ENCODE measurements around the gene SH3GL1.
A peak's percentile ranks its signal among the peaks of the same experiment; 100 is the strongest.
"Not testable (repeated sequence)": the region's sequence is repeated elsewhere in the genome, so short reads cannot be mapped to it uniquely, and the experiment has no call there.

The SH3GL1 gene

DNA sequence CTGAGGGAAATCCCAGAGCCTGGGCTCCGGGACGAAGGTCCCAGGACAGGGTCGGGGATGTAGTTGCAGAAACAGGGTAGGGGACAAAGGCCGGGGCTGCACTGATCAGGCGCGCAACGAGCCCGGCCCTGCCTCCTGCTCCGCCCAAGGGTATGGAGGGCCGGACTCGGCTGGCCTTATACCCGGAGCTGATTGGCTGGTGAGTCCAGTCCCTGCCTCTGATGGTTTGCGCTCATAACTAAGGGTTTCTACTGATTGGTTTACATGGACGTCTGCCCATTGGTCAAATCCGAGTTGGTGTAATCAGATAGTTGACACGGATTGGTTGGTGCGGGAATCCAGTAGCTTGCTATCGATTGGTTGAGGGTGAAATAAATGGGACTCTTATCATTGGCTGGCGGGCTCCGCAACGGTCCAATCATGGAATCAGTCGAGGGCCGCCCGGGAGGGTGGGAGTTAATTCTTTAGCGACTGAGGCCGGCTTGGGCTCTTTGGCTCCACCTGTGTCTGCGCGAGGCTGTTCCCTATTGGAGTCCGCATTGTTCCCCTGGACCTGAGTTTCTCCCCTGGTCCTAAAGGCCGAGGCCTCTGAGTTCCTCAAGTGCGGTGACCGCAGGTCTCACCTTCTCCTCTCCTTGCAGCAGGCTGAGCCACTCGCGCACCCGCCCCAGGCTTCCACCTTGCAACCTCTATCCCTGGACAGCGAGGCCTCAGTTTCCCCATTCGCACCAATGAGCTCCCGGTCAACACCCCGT, 57.6 kb downstream of the SH3GL1 start:
- peak; percentile 83 for DNase-seq (ENCODE audit: low read depth)

- no peak for DNase-seq (ENCODE audit: low read depth)
Measured at GRCh38 chr19:4342314-4342614, 58.1 kb downstream of the SH3GL1 start.

- DNase-seq (ENCODE audit: low read depth) = no peak
Measured at GRCh38 chr19:4338441-4339355, 61.6 kb downstream of the SH3GL1 start, which contains the start of gene STAP2. TSS of gene STAP2 (minus strand) at chr19:4338827. CDS start at chr19:4338753, 74 bp downstream.

GRCh38 chr19:4337906-4338440, 62.4 kb downstream of the SH3GL1 start:
- no peak for DNase-seq (ENCODE audit: low read depth)

DNA sequence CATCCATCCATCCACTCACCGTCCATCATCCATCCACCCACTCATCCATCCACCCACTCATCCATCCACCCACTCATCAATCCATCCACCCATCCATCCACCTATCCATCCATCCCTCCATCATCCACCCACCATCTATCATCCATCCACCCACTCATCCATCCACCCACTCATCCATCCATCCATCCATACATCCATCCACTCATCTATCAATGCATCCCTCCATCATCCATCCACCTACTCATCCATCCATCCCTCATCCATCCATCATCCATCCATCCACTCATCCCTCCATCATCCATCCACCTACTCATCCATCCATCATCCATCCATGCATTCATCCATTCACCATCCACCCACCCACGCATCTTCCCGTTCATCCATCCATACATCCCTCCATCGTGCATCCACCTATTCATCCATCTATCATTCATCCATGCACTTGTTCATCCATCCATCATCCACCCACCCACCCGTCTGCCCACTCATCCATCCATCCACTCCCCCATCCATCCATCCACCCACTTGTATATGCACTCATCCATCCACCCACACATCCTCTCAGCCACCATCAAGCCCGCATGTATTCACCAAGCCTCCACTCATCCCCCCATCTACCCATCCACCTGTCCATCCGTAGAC, 65.3 kb downstream of the SH3GL1 start:
- DNase-seq (ENCODE audit: low read depth) = no peak

GRCh38 chr19:4329858-4330257, 70.5 kb downstream of the SH3GL1 start:
- DNase-seq (ENCODE audit: low read depth) = no peak

- not testable (repeated sequence) for DNase-seq (ENCODE audit: low read depth)
Measured at GRCh38 chr19:4328991-4329681, 71.2 kb downstream of the SH3GL1 start.

DNA sequence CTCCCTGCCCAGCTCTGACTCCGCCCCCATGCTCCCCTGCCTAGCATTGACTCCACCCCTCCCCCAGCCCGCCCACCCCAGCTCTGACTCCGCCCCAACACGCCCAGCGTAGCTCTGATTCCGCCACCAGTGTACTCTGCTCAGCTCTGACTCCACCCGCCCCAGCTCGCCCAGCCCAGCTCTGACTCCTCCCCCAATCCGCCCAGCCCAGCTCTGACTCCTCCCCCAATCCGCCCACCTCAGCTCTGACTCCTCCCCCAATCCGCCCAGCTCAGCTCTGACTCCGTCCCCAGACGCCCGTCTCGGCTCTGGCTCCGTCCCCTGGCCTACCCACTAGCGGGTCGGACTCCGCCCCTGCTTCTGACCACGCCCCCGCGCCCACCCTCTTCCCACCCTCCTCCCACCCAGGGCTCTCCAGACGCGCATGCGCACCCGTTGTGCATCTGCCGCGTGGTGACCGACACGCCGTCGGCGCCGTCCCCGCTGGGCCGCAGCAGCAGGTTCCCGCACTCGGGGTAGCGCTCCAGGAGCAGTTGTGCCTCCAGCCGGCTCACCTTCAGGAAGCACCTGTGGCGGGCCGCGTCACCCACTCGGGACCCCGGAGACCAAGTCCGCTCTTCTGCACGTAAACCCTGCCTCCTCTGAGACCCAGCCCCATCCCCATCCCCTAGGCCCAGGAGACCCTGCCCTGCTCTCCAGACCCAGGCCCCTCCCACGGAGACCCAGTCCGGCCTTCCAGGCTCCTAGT, 71.9 kb downstream of the SH3GL1 start:
- DNase-seq (ENCODE audit: low read depth) = peak; percentile 97

GRCh38 chr19:4327877-4328242, 72.5 kb downstream of the SH3GL1 start:
- DNase-seq (ENCODE audit: low read depth) = no peak

- DNase-seq (ENCODE audit: low read depth) = peak; percentile 62
Measured at GRCh38 chr19:4327252-4327876, 73.0 kb downstream of the SH3GL1 start.

GRCh38 chr19:4326837-4327251, 73.5 kb downstream of the SH3GL1 start:
- no peak for DNase-seq (ENCODE audit: low read depth)

DNA sequence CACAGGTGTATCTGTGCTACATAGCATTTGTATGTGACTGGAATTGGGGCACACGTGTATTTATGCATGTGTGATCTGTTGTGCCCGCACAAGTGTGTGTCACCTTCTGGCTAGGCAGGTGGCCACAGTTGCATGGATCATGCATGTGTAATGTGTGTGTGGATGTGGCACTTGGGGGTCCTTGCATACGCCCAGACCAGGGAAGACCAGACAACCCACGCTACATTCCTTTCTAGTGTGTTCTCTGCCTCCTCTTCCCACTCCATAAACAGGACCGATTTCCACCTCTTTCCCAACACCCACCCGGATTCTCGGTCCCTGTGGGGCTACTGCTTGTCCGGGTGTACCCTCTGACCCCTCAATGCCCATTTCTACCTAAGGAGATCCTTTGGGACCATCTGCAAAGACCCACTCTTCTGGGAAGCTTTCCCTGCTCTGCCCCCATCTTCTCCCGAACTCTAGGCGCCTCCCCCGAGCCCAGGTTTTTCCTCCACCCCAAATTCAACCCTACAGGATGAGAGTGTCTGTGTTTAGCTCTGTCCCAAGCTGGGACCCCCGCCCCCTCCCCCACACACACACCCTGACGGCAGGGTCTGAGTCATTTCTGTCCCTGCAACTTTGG, 74.0 kb downstream of the SH3GL1 start:
- DNase-seq (ENCODE audit: low read depth) = no peak

- no peak for DNase-seq (ENCODE audit: low read depth)
Measured at GRCh38 chr19:4324228-4324627, 76.1 kb downstream of the SH3GL1 start.

DNA sequence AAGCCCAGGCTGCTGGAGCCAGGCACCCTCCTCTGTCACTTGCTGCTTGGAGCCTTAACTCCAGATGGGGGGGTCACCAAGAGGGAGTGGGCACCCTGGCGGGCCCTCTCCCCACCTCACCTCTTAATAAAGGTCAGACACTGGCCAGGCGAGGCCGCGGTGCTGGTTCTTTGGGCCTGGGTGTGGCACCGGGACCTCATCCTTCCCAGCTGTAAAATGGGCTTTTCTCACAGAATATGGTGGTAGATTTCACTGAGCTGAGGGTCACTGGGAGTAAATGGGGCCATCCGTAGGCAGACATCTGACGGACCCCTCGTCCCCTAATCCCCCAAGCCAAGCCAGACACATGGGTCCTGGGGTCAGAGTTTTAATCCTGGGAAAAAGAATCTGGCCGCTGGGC, 76.7 kb downstream of the SH3GL1 start:
- DNase-seq (ENCODE audit: low read depth) = no peak

- DNase-seq (ENCODE audit: low read depth) = no peak
Measured at GRCh38 chr19:4322942-4323665, 77.2 kb downstream of the SH3GL1 start.

DNA sequence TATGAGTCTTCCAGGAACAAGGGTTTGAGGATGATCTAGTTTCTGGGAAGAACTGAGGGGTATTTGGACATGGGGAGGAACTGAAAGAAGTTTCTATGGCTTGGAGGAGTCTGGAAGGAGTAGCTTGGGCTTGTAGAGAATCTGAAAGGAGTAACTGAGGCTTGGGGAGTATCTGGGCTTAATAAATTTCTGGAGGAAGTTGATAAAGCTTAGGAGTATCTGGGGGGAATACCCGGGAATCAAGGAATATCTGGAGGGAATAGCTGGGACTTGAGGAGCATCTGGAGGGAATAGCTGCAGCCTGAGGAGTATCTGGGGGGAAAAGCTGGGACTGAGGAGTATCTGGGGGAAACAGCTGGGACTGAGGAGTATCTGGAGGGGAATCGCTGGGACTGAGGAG, 79.9 kb downstream of the SH3GL1 start:
- DNase-seq (ENCODE audit: low read depth) = no peak

GRCh38 chr19:4319067-4319718, 81.2 kb downstream of the SH3GL1 start:
- DNase-seq (ENCODE audit: low read depth) = no peak

DNA sequence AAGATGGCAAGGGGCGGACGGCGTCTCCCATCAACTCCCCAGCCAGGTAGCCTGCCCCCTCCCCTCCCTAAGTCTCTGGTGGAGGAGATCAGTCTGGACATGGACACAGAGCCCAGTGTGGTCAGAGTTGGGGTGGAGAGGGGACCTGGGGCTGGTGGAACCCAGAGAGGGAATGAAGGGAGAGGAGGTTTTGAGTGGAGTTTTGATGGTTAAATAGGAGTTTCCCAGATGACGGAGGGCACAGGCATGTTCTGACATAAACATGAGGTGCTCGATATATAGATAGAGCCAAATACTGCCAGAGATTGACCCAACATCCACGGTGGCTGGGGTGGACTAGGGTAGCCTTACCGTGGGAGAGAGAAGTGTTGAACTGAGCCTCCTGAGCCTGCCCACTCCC, 81.9 kb downstream of the SH3GL1 start:
- no peak for DNase-seq (ENCODE audit: low read depth)

DNA sequence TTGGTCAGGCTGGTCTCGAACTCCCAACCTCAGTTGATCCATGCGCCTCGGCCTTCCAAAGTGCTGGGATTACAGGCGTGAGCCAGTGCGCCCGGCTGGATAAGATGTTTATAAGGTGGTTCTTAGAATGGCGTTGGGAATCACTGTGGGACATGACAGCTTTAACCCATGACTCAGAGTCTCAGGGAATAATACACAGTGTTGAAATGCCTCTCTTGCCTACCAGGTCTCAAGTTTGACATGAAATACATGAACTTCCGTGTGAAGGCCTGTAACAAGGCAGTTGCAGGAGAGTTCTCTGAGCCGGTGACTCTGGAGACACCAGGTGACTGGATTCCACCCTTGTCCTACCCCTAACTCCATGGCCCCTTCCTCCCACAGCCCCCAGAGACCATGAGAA, 83.4 kb downstream of the SH3GL1 start:
- no peak for DNase-seq (ENCODE audit: low read depth)
